HUES48 (cell line): Measurements from ENCODE around the gene FZD7.
A peak's percentile ranks its signal among the peaks of the same experiment; 100 is the strongest.

ENCODE experiments used
- H3K27ac ChIP-seq: one replicate; pipeline ENCODE4 v1.7.0; 2013; ENCODE audit warnings: low read depth, low read length, inconsistent platforms
- H3K27me3 ChIP-seq: 2 replicates; pipeline ENCODE4 v1.6.1; 2013; ENCODE audit warnings: mild to moderate bottlenecking, low read length; ENCODE audit not compliant: control insufficient read depth, insufficient read depth
- H3K36me3 ChIP-seq: 2 replicates; pipeline ENCODE4 v1.6.1; 2013; ENCODE audit warnings: low read length; ENCODE audit not compliant: control insufficient read depth, insufficient read depth
- H3K4me1 ChIP-seq: 2 replicates; pipeline ENCODE4 v1.6.1; 2013; ENCODE audit warnings: mild to moderate bottlenecking, low read length; ENCODE audit not compliant: control insufficient read depth, insufficient read depth
- H3K4me3 ChIP-seq: 2 replicates; pipeline ENCODE4 v1.5.1; 2013; ENCODE audit warnings: mild to moderate bottlenecking, low read depth, low read length
- H3K9ac ChIP-seq: 2 replicates; pipeline ENCODE4 v1.6.1; 2013; ENCODE audit warnings: mild to moderate bottlenecking, low read depth, low read length, moderate library complexity
- H3K9me3 ChIP-seq: 2 replicates; pipeline ENCODE4 v1.6.1; 2013; ENCODE audit warnings: low read length; ENCODE audit not compliant: control insufficient read depth, insufficient read depth

FZD7 gene

DNA sequence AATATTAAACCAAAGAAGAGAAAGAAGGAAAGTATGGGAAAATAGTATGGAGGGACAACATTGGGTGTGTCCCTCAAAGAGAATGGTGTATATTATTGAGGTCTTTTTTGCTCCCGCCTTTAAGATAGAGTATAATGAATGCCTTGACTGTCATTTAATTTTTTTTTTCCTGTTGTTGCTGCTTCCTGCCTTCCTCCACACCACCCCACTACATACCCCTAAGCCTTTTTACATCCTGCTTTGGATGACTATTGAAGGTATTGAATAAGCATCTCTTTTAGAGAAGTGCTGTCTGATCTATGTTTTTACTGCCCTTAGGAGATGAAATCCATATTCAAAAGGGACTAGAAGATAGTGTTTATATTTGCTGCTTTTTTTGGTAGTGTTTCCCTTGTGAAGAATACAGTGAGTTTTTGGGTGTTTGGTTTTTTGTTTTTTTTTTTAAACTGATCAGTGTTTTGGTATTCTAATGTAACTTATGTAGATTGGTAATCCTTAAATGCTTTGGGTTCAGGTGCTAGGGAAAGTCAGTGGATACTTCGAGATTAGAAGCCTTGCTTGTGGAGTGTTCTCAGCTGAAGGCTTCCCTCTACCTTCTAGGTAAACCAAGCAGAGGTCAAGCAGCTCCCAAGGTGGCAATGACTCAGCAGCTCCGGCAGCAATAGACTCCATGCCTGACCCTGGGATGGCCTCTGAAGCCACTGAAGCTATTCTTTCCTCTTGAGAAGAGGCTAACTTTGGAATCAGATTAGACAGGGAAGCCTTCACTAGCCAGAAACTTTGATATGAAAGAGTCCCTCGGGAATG, 5.0 kb downstream of the FZD7 start:
- peak overlapping the region; percentile 55 for H3K9ac ChIP-seq
- peak overlapping the region; percentile 95 for H3K27ac ChIP-seq
- peak overlapping the region; percentile 93 for H3K4me3 ChIP-seq
- H3K27me3 ChIP-seq = no peaks in the 10 kb centered on the region
- H3K4me1 ChIP-seq = peaks cover 28% of the 10 kb centered on the region
- H3K36me3 ChIP-seq = peaks cover 44% of the 10 kb centered on the region
- H3K9me3 ChIP-seq = no peaks in the 10 kb centered on the region

DNA sequence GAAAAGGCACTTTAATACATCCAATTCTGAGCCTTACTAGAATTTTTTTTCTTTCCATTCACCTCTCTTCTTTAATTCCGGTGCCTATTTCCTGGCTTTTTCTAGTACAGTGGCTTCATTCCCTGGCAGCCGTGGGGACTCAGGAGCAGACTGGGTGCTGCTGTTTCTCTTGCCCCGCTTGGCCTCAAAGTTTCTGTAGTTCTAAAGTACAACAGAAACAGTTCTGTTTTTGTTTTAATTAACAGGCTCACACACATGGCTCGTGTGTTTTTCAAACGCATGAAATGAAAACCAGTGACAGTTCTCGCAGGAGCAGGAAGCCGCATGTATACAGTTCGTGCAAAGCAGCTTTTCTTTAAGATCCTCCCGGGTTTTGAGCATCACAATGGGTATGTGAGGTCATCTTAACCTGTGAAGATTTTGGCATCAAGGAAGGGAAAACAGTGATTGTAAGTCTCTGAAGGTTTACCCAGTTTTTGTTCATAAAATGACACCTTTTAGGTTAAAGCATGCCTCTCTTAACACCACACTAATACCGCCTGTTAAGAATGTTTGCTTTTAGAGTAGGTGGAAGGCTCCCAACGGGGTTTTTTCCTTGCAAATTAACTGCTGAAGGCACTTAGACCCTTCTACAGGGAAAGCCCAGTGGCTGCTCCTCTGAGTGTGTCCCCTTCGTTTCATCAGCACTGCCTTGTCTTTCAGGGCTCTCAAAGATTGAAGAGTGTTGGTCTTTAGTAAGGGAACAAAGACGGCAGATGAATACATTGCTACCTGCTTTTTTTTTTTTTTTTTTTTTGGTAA, 5.8 kb downstream of the FZD7 start:
- peak overlapping the region; percentile 95 for H3K27ac ChIP-seq
- peak overlapping the region; percentile 93 for H3K4me3 ChIP-seq
- peaks cover 28% of the 10 kb centered on the region for H3K4me1 ChIP-seq

DNA sequence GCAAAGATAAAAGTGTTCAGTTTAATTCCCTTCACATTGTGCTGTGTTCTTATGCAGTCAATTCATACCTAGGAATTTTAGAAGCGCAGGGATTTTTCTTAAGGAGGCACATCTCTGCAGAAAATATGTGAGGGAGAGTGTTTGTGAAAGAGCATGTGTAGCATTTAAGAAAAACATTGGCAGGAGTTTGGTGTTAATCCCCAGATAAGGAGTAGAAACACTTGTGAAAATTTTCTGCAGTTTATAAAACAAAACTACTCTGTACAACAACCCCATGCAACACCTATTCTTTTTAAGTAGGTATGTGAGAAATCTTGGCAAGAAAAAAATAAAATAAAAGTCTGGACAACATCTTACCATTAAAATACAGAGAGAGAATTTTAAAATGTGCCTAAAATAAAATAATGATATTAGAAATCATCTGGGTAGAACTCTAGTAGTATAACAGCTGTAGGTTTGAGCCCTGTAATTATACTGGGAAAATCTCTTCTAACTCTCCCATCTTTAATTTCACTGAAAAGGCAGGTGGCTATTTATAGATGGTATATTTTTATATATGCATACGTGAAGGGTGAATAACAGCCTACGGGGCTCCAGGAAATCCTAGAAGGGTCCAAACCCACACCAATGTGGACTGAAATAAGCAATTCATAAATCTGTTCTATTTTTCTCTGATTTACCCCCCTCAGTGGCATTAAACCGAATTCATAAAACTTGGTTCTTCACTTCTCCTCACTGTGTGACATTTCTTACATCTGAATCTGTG, 6.6 kb downstream of the FZD7 start:
- peak overlapping the region; percentile 55; the same call in 1 of the 2 replicates for H3K9ac ChIP-seq
- peak overlapping the region; percentile 95 for H3K27ac ChIP-seq
- H3K4me3 ChIP-seq = 0 out of 2 replicates have a peak overlapping the region, but pooled peaks have one; percentile 93
- H3K9me3 ChIP-seq = no peaks in the 10 kb centered on the region
- H3K36me3 ChIP-seq = peaks cover 38% of the 10 kb centered on the region
- H3K4me1 ChIP-seq = peaks cover 28% of the 10 kb centered on the region
- no peaks in the 10 kb centered on the region for H3K27me3 ChIP-seq

More for the DNA sequence above, 5.8 kb downstream of the FZD7 start:
- H3K9me3 ChIP-seq = no peaks in the 10 kb centered on the region
- no peaks in the 10 kb centered on the region for H3K27me3 ChIP-seq
- peak overlapping the region; percentile 55 for H3K9ac ChIP-seq
- peaks cover 44% of the 10 kb centered on the region for H3K36me3 ChIP-seq

DNA sequence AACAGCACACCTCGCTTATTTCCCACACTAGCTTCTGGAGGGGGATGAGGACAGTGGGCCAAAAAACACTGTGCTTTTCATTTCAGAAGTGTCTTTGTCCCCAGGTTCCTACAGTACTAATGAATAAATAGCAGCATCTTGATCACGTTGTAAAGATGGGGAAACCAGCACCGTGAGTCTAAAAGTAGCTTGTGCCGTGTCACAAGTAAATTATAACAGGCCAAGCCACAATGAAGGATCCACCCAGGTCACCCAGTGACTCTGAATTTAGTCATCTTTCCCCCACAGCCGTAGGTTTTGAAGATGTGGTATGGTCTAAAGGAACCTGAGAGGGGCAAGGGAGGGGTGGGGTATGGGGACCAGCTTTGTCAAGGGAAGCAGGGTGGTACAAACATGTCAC, 8.8 kb downstream of the FZD7 start:
- Histone ChIP-seq H3K27ac (no peak overlapping the region), H3K9me3 (no peaks in the 10 kb centered on the region), H3K36me3 (peaks cover 16% of the 10 kb centered on the region), H3K4me1 (peaks cover 32% of the 10 kb centered on the region), H3K4me3 (no peak overlapping the region), H3K9ac (no peak overlapping the region), H3K27me3 (no peaks in the 10 kb centered on the region)

DNA sequence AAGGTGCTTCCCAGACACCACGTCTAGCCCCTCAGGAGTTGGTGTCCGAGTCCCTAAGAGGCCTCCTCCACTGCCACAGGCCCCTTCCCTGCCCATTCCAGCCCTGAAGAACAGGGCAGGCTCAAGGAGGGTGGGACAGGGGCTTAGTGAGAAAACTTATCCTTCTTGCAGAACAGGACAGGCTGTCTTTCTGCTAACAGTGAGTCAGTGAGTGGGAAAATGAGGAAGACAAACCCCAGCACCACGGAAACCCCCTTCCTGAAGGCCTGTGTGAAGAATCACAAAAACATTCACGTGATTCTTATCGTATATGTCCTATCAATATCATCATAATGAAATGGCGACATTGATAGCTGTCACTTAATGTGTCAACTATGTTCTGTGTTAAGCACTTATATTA, 9.8 kb downstream of the FZD7 start:
- H3K9ac ChIP-seq = no peak overlapping the region

DNA sequence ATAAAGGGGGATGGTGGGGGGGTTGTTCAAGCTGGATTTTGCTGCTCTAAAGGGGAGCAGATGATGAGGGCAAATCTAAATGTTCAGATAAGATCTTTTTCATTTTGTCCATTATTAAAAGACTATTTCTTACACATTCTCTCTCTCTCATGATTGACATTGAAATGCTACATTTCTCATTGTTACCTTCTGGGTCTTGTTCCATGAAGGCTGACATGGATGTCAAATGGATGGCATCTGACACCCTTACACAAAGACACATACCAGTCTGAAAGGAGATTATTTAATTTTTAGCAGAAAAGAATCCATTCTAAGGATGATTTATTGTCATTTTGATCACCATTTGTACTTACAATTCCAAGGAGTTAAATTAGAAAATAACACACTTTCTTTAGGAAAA, 11.1 kb downstream of the FZD7 start:
- Histone ChIP-seq H3K4me1 (peaks cover 13% of the 10 kb centered on the region), H3K9me3 (no peaks in the 10 kb centered on the region), H3K27me3 (no peaks in the 10 kb centered on the region; the same call in 1 of the 2 replicates), H3K36me3 (0 out of 2 replicates have a peak, but pooled peaks cover 3% of the 10 kb centered on the region), H3K9ac (no peak overlapping the region), H3K4me3 (no peak overlapping the region), H3K27ac (no peak overlapping the region)

More for the DNA sequence above, 9.8 kb downstream of the FZD7 start:
- H3K27ac ChIP-seq = no peak overlapping the region
- H3K36me3 ChIP-seq = peaks cover 6% of the 10 kb centered on the region; the same call in 1 of the 2 replicates
- no peak overlapping the region for H3K4me3 ChIP-seq
- H3K27me3 ChIP-seq = no peaks in the 10 kb centered on the region
- peaks cover 25% of the 10 kb centered on the region for H3K4me1 ChIP-seq
- H3K9me3 ChIP-seq = no peaks in the 10 kb centered on the region

DNA sequence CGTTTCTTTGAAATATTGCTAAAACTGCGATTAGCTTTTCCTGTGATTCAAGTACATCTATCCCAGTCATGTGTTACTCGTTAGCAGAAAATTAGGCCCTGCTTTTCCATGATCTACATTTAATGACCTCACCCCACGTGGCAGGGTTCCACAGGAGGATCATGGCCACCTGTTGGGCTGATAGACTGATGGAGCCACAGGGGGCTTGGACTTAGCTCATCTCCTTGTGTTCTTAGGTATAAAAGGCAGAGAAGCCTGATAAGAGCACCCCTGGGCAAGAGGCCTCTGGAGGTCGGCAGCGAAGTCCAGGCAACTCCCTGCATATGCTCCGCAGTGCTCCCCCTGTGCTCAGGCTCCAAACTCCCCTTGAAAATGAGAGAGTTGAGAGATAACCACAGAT, 12.9 kb downstream of the FZD7 start:
- H3K27me3 ChIP-seq = no peaks in the 10 kb centered on the region; the same call in 1 of the 2 replicates
- no peaks in the 10 kb centered on the region for H3K9me3 ChIP-seq
- peaks cover 11% of the 10 kb centered on the region for H3K4me1 ChIP-seq
- no peak overlapping the region for H3K4me3 ChIP-seq
- no peak overlapping the region for H3K27ac ChIP-seq
- no peaks in the 10 kb centered on the region for H3K36me3 ChIP-seq
- no peak overlapping the region for H3K9ac ChIP-seq

DNA sequence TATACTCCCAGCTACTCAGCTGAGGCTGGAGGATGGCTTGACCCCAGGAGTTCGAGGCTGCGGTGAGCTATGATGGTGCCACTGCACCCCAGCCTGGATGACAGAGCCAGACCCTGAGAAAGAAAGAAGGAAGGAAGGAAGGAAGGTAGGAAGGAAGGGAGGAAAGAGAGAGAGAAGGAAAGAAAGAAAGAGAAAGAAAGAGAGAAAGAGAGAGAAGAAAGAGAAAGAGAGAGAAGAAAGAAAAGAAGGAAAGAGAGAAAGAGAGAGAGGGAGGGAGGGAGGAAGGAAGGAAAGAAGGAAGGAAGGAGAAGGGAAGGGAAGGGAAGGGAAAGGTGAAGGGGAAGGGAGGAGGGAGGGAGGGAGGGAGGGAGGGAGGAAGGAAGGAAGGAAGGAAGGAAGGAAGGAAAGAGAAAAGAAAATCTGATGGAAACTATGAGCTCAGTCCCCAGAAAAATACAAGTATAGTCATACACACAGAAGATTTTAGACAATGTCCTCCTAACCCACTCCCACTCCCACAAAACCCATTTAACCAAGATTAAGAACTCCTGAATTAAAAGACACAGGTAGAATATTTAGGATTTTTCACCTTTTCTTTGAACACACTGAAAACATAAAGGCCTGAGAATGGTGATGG, 15.6 kb downstream of the FZD7 start:
- H3K27ac ChIP-seq = no peak overlapping the region
- H3K4me3 ChIP-seq = no peak overlapping the region
- H3K9ac ChIP-seq = no peak overlapping the region
- peaks cover 3% of the 10 kb centered on the region; the same call in 1 of the 2 replicates for H3K27me3 ChIP-seq
- peaks cover 19% of the 10 kb centered on the region for H3K4me1 ChIP-seq
- no peaks in the 10 kb centered on the region for H3K36me3 ChIP-seq
- no peaks in the 10 kb centered on the region for H3K9me3 ChIP-seq

DNA sequence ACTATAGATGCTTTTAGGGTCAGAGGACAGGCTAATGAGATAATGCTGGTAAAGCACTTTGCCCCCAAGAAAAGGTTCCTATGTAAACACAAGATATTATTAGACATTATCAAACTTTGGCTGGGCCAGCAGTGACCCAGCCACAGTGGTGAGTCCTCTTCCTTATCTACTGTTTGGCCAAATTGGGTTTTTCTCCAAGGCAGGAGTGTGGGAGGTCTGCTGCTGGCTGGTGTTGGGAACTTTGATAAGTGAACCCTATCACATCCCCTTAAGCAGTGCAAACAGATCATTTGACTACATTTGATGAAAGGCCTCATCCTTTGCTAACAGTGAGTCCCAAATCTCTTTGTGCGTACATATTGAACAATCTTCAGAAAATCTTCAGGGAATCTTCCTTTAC, 16.2 kb downstream of the FZD7 start:
- peaks cover 6% of the 10 kb centered on the region for H3K27me3 ChIP-seq
- H3K4me1 ChIP-seq = peaks cover 19% of the 10 kb centered on the region
- H3K27ac ChIP-seq = no peak overlapping the region
- H3K9me3 ChIP-seq = no peaks in the 10 kb centered on the region
- H3K4me3 ChIP-seq = no peak overlapping the region
- H3K9ac ChIP-seq = no peak overlapping the region
- no peaks in the 10 kb centered on the region for H3K36me3 ChIP-seq

DNA sequence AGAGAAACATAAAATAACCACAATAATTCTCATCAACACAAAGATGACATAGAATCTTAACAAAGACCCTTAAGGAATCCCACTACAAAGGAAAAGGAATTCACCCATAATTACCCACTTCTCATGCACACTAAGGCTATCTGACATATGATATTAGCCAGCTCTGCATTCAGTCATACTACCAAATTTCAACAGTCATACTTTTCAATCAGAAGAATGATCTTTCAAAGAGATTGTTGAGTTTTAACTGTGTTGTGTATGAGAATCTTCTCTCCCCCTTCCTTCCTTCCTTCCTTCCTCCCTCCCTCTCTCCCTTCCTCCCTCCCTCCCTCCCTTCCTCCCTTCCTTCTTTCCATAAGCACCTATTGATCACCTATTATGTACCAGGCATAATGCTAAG, 17.0 kb downstream of the FZD7 start:
- no peak overlapping the region for H3K9ac ChIP-seq
- no peaks in the 10 kb centered on the region for H3K9me3 ChIP-seq
- H3K36me3 ChIP-seq = no peaks in the 10 kb centered on the region
- H3K27ac ChIP-seq = no peak overlapping the region
- peaks cover 7% of the 10 kb centered on the region for H3K27me3 ChIP-seq
- no peak overlapping the region for H3K4me3 ChIP-seq
- peaks cover 19% of the 10 kb centered on the region for H3K4me1 ChIP-seq
